ENCODE results near the gene OR7D2. TPM values are rescaled to one million over a fixed set of nuclear protein-coding genes. Genes with fewer than 3 reads are reported as not detected.

OR7D2 gene
- total RNA-seq, 2 experiments from 2014 or later: 0.11 TPM; not detected in 1

DNA sequence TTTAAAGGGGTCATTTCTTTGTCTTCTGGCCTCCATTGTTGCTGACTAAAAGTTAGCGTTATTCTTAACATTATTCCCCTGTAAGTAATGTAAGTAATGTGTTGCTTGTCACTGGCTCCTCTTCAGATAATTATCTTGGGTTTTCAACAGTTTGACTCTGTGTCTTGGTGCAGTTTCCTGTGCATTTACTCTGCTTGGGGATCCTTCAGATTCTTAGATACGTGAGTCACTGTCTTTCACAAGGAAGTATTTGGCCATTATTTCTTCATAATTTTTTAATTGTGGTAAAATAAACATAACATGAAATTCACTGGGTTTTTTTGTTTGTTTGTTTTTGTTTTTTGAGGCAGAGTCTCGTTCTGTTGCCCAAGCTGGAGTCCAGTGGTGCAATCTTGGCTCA is 13.5 kb upstream of the OR7D2 start:
- POLR2A ChIA-PET: no interaction called here
- intact Hi-C loops (cut with micrococcal nuclease): no loop called here
- TF ChIP-seq, protein P1, sequence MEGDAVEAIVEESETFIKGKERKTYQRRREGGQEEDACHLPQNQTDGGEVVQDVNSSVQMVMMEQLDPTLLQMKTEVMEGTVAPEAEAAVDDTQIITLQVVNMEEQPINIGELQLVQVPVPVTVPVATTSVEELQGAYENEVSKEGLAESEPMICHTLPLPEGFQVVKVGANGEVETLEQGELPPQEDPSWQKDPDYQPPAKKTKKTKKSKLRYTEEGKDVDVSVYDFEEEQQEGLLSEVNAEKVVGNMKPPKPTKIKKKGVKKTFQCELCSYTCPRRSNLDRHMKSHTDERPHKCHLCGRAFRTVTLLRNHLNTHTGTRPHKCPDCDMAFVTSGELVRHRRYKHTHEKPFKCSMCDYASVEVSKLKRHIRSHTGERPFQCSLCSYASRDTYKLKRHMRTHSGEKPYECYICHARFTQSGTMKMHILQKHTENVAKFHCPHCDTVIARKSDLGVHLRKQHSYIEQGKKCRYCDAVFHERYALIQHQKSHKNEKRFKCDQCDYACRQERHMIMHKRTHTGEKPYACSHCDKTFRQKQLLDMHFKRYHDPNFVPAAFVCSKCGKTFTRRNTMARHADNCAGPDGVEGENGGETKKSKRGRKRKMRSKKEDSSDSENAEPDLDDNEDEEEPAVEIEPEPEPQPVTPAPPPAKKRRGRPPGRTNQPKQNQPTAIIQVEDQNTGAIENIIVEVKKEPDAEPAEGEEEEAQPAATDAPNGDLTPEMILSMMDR (IDR thresholded peaks at IDR 0.05): no peak
- no peak overlapping the region for H3K27ac Mint-ChIP-seq
- DNase-seq (no peak), ATAC-seq (no peak)
- H3K27me3 Mint-ChIP-seq: no peaks in the 10 kb centered on the region
- peaks cover 64% of the 10 kb centered on the region for H3K36me3 Mint-ChIP-seq (ENCODE audit: low read depth)
- H3K4me1 Mint-ChIP-seq (ENCODE audit: low read depth): no peaks in the 10 kb centered on the region
- peaks cover 15% of the 10 kb centered on the region for H3K9me3 Mint-ChIP-seq
- CTCF ChIA-PET: no interaction called here
- H3K4me3 Mint-ChIP-seq: no peak overlapping the region

GRCh38 chr19:9166846-9167245 is 11.9 kb upstream of the OR7D2 start:
- intact Hi-C loops (cut with micrococcal nuclease): no loop called here
- Mint-ChIP-seq H3K4me1 (ENCODE audit: low read depth) (no peaks in the 10 kb centered on the region), H3K4me3 (no peak overlapping the region), H3K36me3 (ENCODE audit: low read depth) (peaks cover 49% of the 10 kb centered on the region), H3K27ac (no peak overlapping the region), H3K9me3 (peaks cover 6% of the 10 kb centered on the region), H3K27me3 (no peaks in the 10 kb centered on the region)
- TF ChIP-seq, protein P1 (IDR thresholded peaks at IDR 0.05): no peak
- ATAC-seq (no peak), DNase-seq (no peak)
- CTCF ChIA-PET: no interaction called here
- POLR2A ChIA-PET: no interaction called here

GRCh38 chr19:9171393-9171991 is 7.3 kb upstream of the OR7D2 start:
- no peak overlapping the region for H3K27ac Mint-ChIP-seq

DNA sequence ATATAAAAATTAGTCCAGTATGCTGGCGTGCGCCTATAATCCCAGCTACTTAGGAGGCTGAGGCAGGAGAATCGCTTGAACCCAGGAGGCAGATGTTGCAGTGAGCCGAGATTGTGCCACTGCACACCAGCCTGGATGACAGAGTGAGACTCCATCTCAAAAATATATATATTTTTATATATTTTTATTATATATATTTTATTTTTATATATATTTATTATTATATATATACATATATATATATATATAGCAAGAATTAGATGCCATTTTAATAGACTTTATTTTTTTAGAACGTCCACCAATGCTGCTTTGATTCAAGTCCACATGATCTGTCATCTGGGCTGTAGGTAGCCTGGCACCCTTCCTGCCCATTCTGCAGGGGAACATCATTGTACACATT is 3.5 kb upstream of the OR7D2 start:
- intact Hi-C loops (cut with micrococcal nuclease): no loop called here
- DNase-seq (no peak), ATAC-seq (no peak)
- Mint-ChIP-seq H3K36me3 (ENCODE audit: low read depth) (no peaks in the 10 kb centered on the region), H3K27ac (no peak overlapping the region), H3K9me3 (no peaks in the 10 kb centered on the region), H3K4me1 (ENCODE audit: low read depth) (no peaks in the 10 kb centered on the region), H3K27me3 (peaks cover 2% of the 10 kb centered on the region), H3K4me3 (no peak overlapping the region)
- POLR2A ChIA-PET: no interaction called here
- TF ChIP-seq, protein P1 (IDR thresholded peaks at IDR 0.05): no peak
- CTCF ChIA-PET: no interaction called here

More at GRCh38 chr19:9171393-9171991, 7.3 kb upstream of the OR7D2 start:
- Mint-ChIP-seq H3K27me3 (no peaks in the 10 kb centered on the region), H3K4me3 (no peak overlapping the region), H3K9me3 (peaks cover 2% of the 10 kb centered on the region), H3K4me1 (ENCODE audit: low read depth) (no peaks in the 10 kb centered on the region), H3K36me3 (ENCODE audit: low read depth) (peaks cover 12% of the 10 kb centered on the region)
- ChIA-PET CTCF (no interaction called here), POLR2A (no interaction called here)
- TF ChIP-seq, protein P1 (IDR thresholded peaks at IDR 0.05): no peak
- no peak for ATAC-seq
- no peak for DNase-seq
- intact Hi-C loops (cut with micrococcal nuclease): no loop called here

GRCh38 chr19:9183000-9183399 is 4.2 kb downstream of the OR7D2 start:
- Mint-ChIP-seq H3K27me3 (peaks cover 5% of the 10 kb centered on the region), H3K36me3 (ENCODE audit: low read depth) (no peaks in the 10 kb centered on the region), H3K4me1 (ENCODE audit: low read depth) (no peaks in the 10 kb centered on the region), H3K4me3 (no peak overlapping the region), H3K27ac (no peak overlapping the region), H3K9me3 (peaks cover 4% of the 10 kb centered on the region)
- POLR2A ChIA-PET: no interaction called here
- CTCF ChIA-PET: no interaction called here
- TF ChIP-seq, protein P1 (IDR thresholded peaks at IDR 0.05): no peak
- no peak for ATAC-seq
- DNase-seq: no peak
- intact Hi-C loops (cut with micrococcal nuclease): no loop called here

Measured in activated CD8-positive, alpha-beta T cell treated with anti-CD3 and anti-CD28 coated beads for 36 hours (primary cell).